ENCODE data around the gene TMPRSS2.

TMPRSS2 gene

GRCh38 chr21:41451753-41452676, 55.9 kb downstream of the TMPRSS2 start:
- Histone ChIP-seq H3K9ac (no peak overlapping the region), H3K4me3 (ENCODE audit: low read depth, low read length) (no peak overlapping the region), H3K27me3 (ENCODE audit: control insufficient read depth, insufficient read depth, low read length) (no peaks in the 10 kb centered on the region), H3K4me1 (no peaks in the 10 kb centered on the region), H3K36me3 (ENCODE audit: control insufficient read depth, insufficient read depth, low read length) (no peaks in the 10 kb centered on the region), H3K4me2 (ENCODE audit: low read length) (no peak overlapping the region), H3K9me3 (ENCODE audit: control insufficient read depth, low read length) (no peaks in the 10 kb centered on the region), H2AFZ (no peak overlapping the region), H3K27ac (no peak overlapping the region), H3K79me2 (no peaks in the 10 kb centered on the region)
- no peak for TF ChIP-seq CTCF (IDR thresholded peaks at IDR 0.05)

GRCh38 chr21:41449613-41450012, 58.3 kb downstream of the TMPRSS2 start:
- H3K27ac ChIP-seq, result no peak overlapping the region
- H3K4me2 ChIP-seq (ENCODE audit: low read length), result no peak overlapping the region
- no peak for TF ChIP-seq CTCF (IDR thresholded peaks at IDR 0.05)
- no peak overlapping the region for H2AFZ ChIP-seq
- H3K4me3 ChIP-seq (ENCODE audit: low read depth, low read length), result no peak overlapping the region
- H3K36me3 ChIP-seq (ENCODE audit: control insufficient read depth, insufficient read depth, low read length), result no peaks in the 10 kb centered on the region
- no peaks in the 10 kb centered on the region for H3K9me3 ChIP-seq (ENCODE audit: control insufficient read depth, low read length)
- H3K27me3 ChIP-seq (ENCODE audit: control insufficient read depth, insufficient read depth, low read length), result no peaks in the 10 kb centered on the region
- peaks cover 4% of the 10 kb centered on the region for H3K4me1 ChIP-seq
- no peaks in the 10 kb centered on the region for H3K79me2 ChIP-seq
- no peak overlapping the region for H3K9ac ChIP-seq

- Histone ChIP-seq H3K79me2 (no peaks in the 10 kb centered on the region), H3K9me3 (ENCODE audit: control insufficient read depth, low read length) (no peaks in the 10 kb centered on the region), H3K27ac (no peak overlapping the region), H3K27me3 (ENCODE audit: control insufficient read depth, insufficient read depth, low read length) (no peaks in the 10 kb centered on the region), H3K36me3 (ENCODE audit: control insufficient read depth, insufficient read depth, low read length) (no peaks in the 10 kb centered on the region), H3K4me2 (ENCODE audit: low read length) (no peak overlapping the region), H2AFZ (no peak overlapping the region), H3K9ac (no peak overlapping the region), H3K4me3 (ENCODE audit: low read depth, low read length) (no peak overlapping the region), H3K4me1 (peaks cover 4% of the 10 kb centered on the region)
- TF ChIP-seq CTCF (IDR thresholded peaks at IDR 0.05), result no peak
These were observed 60.6 kb downstream of the TMPRSS2 start for GRCh38 chr21:41447356-41447755.

GRCh38 chr21:41446586-41446985, 61.4 kb downstream of the TMPRSS2 start:
- Histone ChIP-seq H3K27ac (no peak overlapping the region), H2AFZ (no peak overlapping the region), H3K9me3 (ENCODE audit: control insufficient read depth, low read length) (no peaks in the 10 kb centered on the region), H3K27me3 (ENCODE audit: control insufficient read depth, insufficient read depth, low read length) (no peaks in the 10 kb centered on the region), H3K36me3 (ENCODE audit: control insufficient read depth, insufficient read depth, low read length) (no peaks in the 10 kb centered on the region), H3K79me2 (no peaks in the 10 kb centered on the region), H3K9ac (no peak overlapping the region), H3K4me2 (ENCODE audit: low read length) (no peak overlapping the region), H3K4me1 (peaks cover 4% of the 10 kb centered on the region), H3K4me3 (ENCODE audit: low read depth, low read length) (no peak overlapping the region)
- TF ChIP-seq CTCF (IDR thresholded peaks at IDR 0.05), result no peak

GRCh38 chr21:41445465-41445862, 62.5 kb downstream of the TMPRSS2 start:
- Histone ChIP-seq H2AFZ (no peak overlapping the region), H3K27me3 (ENCODE audit: control insufficient read depth, insufficient read depth, low read length) (no peaks in the 10 kb centered on the region), H3K4me1 (peaks cover 4% of the 10 kb centered on the region), H3K4me2 (ENCODE audit: low read length) (no peak overlapping the region), H3K9ac (no peak overlapping the region), H3K79me2 (no peaks in the 10 kb centered on the region), H3K27ac (no peak overlapping the region), H3K9me3 (ENCODE audit: control insufficient read depth, low read length) (no peaks in the 10 kb centered on the region), H3K36me3 (ENCODE audit: control insufficient read depth, insufficient read depth, low read length) (no peaks in the 10 kb centered on the region), H3K4me3 (ENCODE audit: low read depth, low read length) (no peak overlapping the region)
- no peak for TF ChIP-seq CTCF (IDR thresholded peaks at IDR 0.05)
